Ovary (tissue), 9 donors: ENCODE results near the gene KCNQ5. TPM values are rescaled to one million over a fixed set of nuclear protein-coding genes. Genes with fewer than 3 reads are reported as not detected.

Experiments used
- DNase-seq, 5 donors: peaks; one replicate each; pipeline ENCODE4 v3.0.0-alpha.2; 2019 to 2020
- H3K27ac ChIP-seq, 2 donors: fragments of 200-600 bp; one replicate each; pipeline versions ENCODE4 v1.5.1 to v1.8.0; 2019 to 2022
- H3K27me3 ChIP-seq: fragments of 200-600 bp; one replicate; pipeline ENCODE4 v1.8.0; 2022
- H3K36me3 ChIP-seq: fragments of 200-600 bp; sonication (generic); one replicate; pipeline ENCODE4 v1.5.1; 2019
- H3K4me1 ChIP-seq: one replicate; pipeline ENCODE4 v1.8.1; 2013; ENCODE audit warnings: mild to moderate bottlenecking, moderate library complexity; ENCODE audit not compliant: insufficient read depth
- H3K4me3 ChIP-seq: fragments of 200-600 bp; sonication (generic); one replicate; pipeline ENCODE4 v1.5.1; 2017
- H3K9me3 ChIP-seq, 2 donors: fragments of 200-600 bp in 1 of 2; sonication (generic) in 1 of 2; one replicate each; pipeline versions ENCODE4 v1.5.1 to v1.8.1; 2013 to 2019; ENCODE audit warnings: mild to moderate bottlenecking in 1 of 2, moderate library complexity in 1 of 2
- EP300 ChIP-seq: sonication (generic); formaldehyde crosslinking; IDR thresholded peaks from one replicate; pipeline ENCODE4 v1.6.1; 2017; ENCODE audit warnings: antibody characterized with exemption
- POLR2A ChIP-seq: fragments of 450-650 bp; IDR thresholded peaks from one replicate; pipeline ENCODE4 v1.6.1; 2017; ENCODE audit warnings: antibody characterized with exemption, mild to moderate bottlenecking, moderate library complexity
- WGBS, 3 donors: extraction: QIAGEN DNeasy Blood & Tissue Kit in 1 of 3; methylation state at CpG; one replicate each; pipeline versions ENCODE4 v1.1.5 to v1.1.7; 2013 to 2017; 5-methylcytosine and 5-hydroxymethylcytosine counted together
- intact Hi-C, 4 donors: fragments of 100-400 bp; cut with DNase I; formaldehyde crosslinking; loops; one replicate each; pipeline versions ENCODE4 v1.11.0 to v1.15.1; 2022 to 2023
- polyA plus RNA-seq, 2 donors: library from polyadenylated mRNA; stranded (reverse); fragments of 200-250 nt in 1 of 2; fragments of 350-450 nt in 1 of 2; fragmentation: Illumina TruSeq in 1 of 2; extraction: RNeasy Lipid Tissue Mini Kit (QIAGEN cat#74804) in 1 of 2; gene quantifications; one replicate each; pipeline ENCODE4 v1.2.3, GENCODE V29; 2013 to 2014
- total RNA-seq, 7 donors: library from RNA; depleted of rRNA in 2 of 7; stranded (reverse); fragments of >200 nt in 2 of 7; fragmentation: NEBNext Ultra II Directional in 3 of 7; extraction: Animal tissue kit (Norgen Biotek cat#: 25700) in 3 of 7; gene quantifications; one replicate each; pipeline versions ENCODE4 v1.1.0 to v1.2.4, GENCODE V29; 2016 to 2023
- TF ChIP-seq, protein P1 (sequence below), 3 donors: fragments of 450-650 bp in 2 of 3; fragments of 200-600 bp in 1 of 3; IDR thresholded peaks; one replicate each; pipeline versions ENCODE4 v1.5.1 to v1.8.0; 2016 to 2022; ENCODE audit warnings: antibody characterized with exemption in 3 of 3, mild to moderate bottlenecking in 1 of 3
- donor health status: DM: no; HTN: no; CAD: no; lungs with moderate emphysema.
- donor health status: DM: no; HTN: no; CAD: no.
- donor health status: Bipolar disorder and iron deficiency.
- donor health status: DM: yes; HTN: yes; CAD: no.
- donor health status: DM: no; HTN: no; CAD: no.
- donor health status: DM: yes; HTN: yes; CAD: no.

KCNQ5 gene
- total and polyA plus RNA-seq, 9 donors, result 0.02 to 0.80 (median 0.15) TPM; not detected in 2

DNA sequence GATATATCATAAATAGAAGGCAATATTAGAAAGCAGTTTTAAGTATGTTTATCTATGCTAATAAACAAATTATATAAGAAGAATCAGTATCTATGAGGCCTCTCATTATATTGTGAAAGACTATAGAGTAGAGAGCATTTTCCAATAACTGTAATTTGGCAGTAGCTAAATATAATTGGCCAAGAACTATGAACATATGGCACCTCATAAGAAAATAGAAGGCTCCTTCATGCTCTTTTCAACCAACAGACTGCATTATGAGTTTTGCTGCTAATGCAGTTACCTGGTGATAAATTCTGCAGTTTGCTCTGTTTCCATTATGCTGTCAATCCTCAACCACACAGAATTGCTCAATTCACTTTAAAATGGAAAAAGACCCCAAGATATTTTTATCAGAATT, 382.4 kb downstream of the KCNQ5 start:
- intact Hi-C loops, result no loop called here
- no peak for DNase-seq
- TF ChIP-seq, protein P1, sequence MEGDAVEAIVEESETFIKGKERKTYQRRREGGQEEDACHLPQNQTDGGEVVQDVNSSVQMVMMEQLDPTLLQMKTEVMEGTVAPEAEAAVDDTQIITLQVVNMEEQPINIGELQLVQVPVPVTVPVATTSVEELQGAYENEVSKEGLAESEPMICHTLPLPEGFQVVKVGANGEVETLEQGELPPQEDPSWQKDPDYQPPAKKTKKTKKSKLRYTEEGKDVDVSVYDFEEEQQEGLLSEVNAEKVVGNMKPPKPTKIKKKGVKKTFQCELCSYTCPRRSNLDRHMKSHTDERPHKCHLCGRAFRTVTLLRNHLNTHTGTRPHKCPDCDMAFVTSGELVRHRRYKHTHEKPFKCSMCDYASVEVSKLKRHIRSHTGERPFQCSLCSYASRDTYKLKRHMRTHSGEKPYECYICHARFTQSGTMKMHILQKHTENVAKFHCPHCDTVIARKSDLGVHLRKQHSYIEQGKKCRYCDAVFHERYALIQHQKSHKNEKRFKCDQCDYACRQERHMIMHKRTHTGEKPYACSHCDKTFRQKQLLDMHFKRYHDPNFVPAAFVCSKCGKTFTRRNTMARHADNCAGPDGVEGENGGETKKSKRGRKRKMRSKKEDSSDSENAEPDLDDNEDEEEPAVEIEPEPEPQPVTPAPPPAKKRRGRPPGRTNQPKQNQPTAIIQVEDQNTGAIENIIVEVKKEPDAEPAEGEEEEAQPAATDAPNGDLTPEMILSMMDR (IDR thresholded peaks at IDR 0.05), result no peak
- TF ChIP-seq POLR2A (no peak), EP300 (no peak)
- no peaks in the 10 kb centered on the region for H3K4me1 ChIP-seq
- H3K27me3 ChIP-seq, result no peaks in the 10 kb centered on the region
- no peak overlapping the region for H3K27ac ChIP-seq
- H3K36me3 ChIP-seq, result no peaks in the 10 kb centered on the region
- no peaks in the 10 kb centered on the region for H3K9me3 ChIP-seq
- H3K4me3 ChIP-seq, result no peak overlapping the region

GRCh38 chr6:73004861-73005260, 383.0 kb downstream of the KCNQ5 start:
- TF ChIP-seq EP300 (no peak), POLR2A (no peak)
- TF ChIP-seq, protein P1 (IDR thresholded peaks at IDR 0.05), result no peak
- 65 to 72% (median 66%) methylated on average over 2 of the region's 2 CpGs for WGBS, 3 donors

DNA sequence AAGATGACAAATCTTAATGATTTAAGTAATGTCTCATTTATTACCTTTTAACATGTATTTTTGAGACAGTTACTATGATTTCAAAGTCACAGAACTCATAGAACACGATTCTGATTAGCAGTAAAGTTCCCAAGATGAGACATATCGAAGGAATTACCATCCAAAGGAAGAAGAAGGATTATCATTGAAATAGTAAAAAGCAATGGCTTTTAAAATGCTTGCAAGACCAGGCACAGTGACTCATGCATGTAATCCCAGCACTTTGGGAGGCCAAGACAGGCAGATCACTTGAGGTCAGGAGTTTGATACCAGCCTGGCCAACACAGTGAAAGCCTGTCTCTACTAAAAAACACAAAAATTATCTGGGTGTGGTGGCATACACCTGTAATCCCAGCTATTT, 384.3 kb downstream of the KCNQ5 start:
- no peaks in the 10 kb centered on the region for H3K4me1 ChIP-seq
- 58 to 75% (median 65%) methylated on average over 2 of the region's 2 CpGs for WGBS, 3 donors
- DNase-seq, result no peak
- H3K4me3 ChIP-seq, result no peak overlapping the region
- H3K27ac ChIP-seq, result no peak overlapping the region
- no peaks in the 10 kb centered on the region for H3K36me3 ChIP-seq
- no peaks in the 10 kb centered on the region for H3K9me3 ChIP-seq
- TF ChIP-seq POLR2A, result no peak
- TF ChIP-seq, protein P1 (IDR thresholded peaks at IDR 0.05), result no peak
- no peaks in the 10 kb centered on the region for H3K27me3 ChIP-seq
- intact Hi-C loops, result no loop called here

More at GRCh38 chr6:73004861-73005260, 383.0 kb downstream of the KCNQ5 start:
- Histone ChIP-seq H3K36me3 (no peaks in the 10 kb centered on the region), H3K27ac (no peak overlapping the region), H3K27me3 (no peaks in the 10 kb centered on the region), H3K9me3 (no peaks in the 10 kb centered on the region), H3K4me1 (no peaks in the 10 kb centered on the region), H3K4me3 (no peak overlapping the region)
- DNase-seq, result no peak
- intact Hi-C loops, result no loop called here

DNA sequence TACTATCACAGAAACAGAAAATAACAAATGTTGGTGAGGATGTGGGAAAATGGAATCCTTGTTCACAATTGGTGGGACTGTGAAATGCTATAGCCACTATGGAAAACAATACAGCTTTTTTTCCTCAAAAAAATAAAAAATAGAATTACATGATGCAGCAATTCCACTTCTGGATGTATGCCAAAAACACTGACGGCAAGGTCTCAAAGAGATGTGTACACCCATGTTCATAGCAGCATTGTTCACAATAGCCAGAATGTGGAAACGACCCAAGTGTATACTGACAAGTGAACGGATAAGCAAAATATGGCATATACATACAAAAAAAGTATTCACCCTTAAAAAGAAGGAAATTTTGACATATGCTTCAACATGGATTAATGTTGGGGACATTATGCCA, 390.1 kb downstream of the KCNQ5 start:
- Histone ChIP-seq H3K4me3 (no peak overlapping the region), H3K9me3 (no peaks in the 10 kb centered on the region), H3K27ac (no peak overlapping the region), H3K27me3 (no peaks in the 10 kb centered on the region), H3K4me1 (no peaks in the 10 kb centered on the region), H3K36me3 (no peaks in the 10 kb centered on the region)
- TF ChIP-seq EP300, result no peak
- TF ChIP-seq, protein P1 (IDR thresholded peaks at IDR 0.05), result no peak
- no peak for TF ChIP-seq POLR2A
- no peak for DNase-seq
- 39 to 57% (median 43%) methylated on average over 3 of the region's 3 CpGs for WGBS, 3 donors
- intact Hi-C loops, result no loop called here

GRCh38 chr6:73017476-73017875, 395.6 kb downstream of the KCNQ5 start:
- Histone ChIP-seq H3K9me3 (no peaks in the 10 kb centered on the region), H3K4me1 (no peaks in the 10 kb centered on the region), H3K36me3 (no peaks in the 10 kb centered on the region), H3K27me3 (no peaks in the 10 kb centered on the region), H3K4me3 (no peak overlapping the region), H3K27ac (no peak overlapping the region)
- TF ChIP-seq, protein P1 (IDR thresholded peaks at IDR 0.05), result no peak
- TF ChIP-seq EP300 (no peak), POLR2A (no peak)
- intact Hi-C loops, result no loop called here
- DNase-seq, result no peak
- 12 to 31% (median 25%) methylated on average over 2 of the region's 2 CpGs for WGBS, 3 donors
